HUDEP-2 (cell line): ENCODE results near the gene CAMK2B.
"Not testable (repeated sequence)": the region's sequence is repeated elsewhere in the genome, so short reads cannot be mapped to it uniquely, and the experiment has no call there.

Experiments
- DNase-seq, 76 experiments: peaks; one replicate each; lab custom pipeline; 2025; ENCODE audit not compliant: unreplicated experiment in 76 of 76; lab: John Stamatoyannopoulos, UW

CAMK2B gene

DNA sequence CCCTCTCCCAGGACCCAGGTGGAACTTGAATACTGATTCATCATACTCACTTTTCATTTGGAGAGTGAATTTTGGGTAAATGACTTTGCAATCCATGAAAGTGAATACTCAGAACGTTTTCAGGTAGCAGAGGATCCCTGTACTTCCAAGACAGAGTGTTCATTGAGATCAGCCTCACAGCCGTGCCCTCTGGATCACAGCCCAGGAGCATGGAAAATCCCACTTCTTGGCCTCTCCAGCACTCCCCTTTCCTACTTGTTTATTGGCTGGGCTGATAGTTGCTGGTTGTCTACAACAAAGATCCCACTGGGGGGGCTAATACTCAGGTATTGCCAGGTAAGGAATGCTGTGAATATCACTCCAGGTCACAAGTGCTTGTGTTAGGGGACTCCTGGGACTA is 142.0 kb downstream of the CAMK2B start:
- no peak for DNase-seq

DNA sequence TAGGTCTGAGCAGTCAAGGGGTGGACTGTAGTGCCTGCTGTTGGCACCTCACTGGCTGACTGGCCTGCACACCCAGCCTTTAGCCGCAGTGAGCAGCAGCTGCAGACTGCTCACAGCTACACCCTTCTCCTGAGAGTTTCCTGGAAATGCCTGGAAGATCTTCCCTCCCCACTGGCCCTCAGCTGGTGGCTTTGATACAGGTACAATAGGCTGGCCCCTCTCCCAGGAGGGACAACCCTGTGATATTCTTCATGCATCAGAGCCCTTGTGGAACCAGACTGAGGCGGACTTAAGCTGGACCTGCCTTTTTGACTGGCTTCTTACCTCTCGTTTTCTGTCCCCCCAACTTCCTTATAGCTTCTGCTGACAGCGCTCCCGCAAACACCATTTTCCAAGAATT is 142.6 kb downstream of the CAMK2B start:
- DNase-seq = no peak

DNA sequence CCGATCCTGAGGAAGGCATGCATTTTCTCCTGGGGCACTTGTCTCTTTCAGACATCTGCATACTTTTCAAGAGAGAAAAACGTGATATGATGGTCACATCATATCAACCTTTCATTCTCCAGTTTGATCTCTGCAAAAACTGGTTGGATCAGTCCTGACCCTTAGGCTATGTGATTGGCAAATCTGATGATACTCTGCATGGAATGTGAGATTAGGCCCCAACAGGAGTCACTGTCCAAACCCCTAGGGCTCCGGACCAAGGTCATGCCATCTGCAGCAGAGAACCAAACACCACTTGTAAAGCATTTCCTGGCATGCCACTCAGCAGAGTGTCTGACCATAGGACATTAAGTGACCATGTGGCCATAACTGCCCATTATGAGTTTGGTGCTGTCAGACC is 144.8 kb downstream of the CAMK2B start:
- DNase-seq = no peak

DNA sequence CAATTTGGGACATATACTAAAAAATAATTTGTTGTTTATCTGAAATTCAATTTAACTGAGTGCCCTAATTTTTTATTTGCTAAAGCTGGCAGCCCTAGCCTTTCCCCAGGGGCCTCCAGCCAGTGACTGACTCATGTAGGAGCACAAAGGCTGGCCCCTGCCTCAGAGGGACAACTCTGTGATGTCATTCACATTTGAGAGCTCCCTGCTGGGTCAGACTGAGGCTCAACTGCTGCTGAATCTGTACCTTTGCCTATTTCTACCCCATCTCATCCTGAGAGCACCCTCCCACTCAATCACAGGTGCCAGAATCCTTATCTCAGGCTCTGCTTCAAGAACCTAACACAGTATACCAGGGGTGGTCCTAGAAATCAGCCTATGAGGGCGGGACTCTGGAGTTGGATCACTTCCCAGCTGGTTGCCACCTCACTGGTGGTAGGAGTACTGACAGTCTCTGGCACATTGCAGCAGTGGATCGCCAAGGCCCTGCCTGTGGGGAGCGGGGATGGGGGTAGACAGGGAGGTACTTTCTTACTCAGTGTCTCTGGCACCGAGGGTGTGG is 147.7 kb downstream of the CAMK2B start:
- DNase-seq = peak in 4 of 76 experiments; percentile 2 to 16 (median 6)

DNA sequence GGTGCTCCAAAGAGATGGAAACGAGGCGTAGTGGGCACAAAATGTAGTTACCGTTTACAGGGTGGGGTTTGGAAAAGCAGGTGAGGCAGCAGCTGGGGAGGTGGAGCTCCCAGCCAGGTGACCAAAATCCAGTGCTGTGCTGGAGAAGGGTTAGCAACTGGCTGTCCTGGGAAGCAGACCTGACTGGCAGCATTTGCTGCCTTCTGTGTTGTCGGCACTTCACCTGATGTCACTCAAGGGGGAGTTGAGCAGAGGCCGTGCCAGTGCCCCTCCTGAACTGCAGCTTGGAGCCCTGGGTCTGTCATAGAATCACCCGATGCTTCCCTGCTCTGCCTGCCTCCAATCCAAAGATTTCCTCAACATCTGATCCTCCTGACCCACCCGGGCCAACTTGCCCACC is 148.9 kb downstream of the CAMK2B start:
- DNase-seq = no peak

DNA sequence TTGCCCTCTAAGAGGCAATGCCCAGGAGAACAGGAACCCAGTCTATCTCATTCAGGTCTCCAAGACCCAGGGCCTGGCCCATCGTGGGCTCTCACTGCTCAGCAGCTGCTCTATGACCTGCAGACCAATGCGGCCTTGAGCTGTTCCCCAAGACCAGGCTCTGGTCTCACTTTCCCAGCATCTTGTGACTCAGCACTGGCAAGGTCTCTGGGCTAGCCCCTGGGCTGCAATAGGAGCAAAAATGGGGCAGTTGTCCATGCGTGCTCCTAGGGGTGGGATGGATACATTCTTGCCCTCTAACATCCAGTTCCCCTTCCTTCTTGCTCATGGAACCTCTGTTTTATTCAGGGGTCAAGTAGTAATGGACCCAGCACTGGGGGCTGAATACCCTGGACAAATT is 149.7 kb downstream of the CAMK2B start:
- DNase-seq = no peak

DNA sequence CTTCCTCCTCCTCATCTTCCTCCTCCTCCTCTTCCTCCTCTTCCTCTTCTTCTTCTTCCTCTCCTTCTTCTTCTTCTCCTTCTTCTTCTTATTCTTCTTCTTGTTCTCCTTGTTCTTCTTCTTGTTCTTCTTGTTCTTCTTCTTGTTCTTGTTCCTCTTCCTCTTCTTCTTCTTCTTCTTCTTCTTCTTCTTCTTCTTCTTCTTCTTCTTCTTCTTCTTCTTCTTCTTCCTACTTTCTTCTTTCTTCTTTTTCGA is 150.8 kb downstream of the CAMK2B start:
- not testable (repeated sequence) for DNase-seq

DNA sequence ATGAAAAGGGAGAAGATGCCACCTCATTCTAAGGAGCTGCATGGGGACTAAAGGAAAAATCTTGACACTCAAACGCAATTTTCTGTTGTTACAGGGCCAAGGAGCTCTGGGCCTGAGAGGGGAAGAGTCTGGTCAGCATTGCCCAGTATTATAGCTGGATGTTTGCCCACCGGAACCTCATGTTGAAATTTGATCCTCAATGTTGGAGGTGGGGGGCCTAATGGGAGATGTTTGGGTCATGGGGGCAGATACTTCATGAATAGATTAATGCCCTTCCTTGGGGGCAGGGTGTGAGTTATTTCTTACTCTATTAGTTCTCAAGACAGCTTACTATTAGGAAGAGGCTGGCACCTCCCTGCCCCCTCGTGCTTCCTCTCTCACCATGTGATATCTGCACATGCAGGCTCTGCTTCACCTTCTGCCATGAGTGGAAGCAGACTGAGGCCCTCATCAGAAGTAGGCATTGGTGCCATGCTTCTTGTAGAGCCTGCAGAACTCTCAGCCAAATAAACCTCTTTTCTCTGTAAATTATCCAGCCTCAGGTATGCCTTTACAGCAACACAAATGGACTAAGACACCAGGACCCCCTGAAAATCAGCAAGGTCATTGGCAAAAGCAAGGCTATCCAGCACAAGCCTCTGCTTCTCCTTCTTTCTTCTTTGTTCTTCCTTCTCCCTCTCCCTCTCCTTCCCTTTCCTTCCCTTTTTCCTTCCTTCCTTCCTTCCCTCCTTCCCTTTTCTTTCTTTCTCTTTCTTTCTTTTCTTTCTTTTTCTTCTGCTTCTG is 151.3 kb downstream of the CAMK2B start:
- no peak for DNase-seq

DNA sequence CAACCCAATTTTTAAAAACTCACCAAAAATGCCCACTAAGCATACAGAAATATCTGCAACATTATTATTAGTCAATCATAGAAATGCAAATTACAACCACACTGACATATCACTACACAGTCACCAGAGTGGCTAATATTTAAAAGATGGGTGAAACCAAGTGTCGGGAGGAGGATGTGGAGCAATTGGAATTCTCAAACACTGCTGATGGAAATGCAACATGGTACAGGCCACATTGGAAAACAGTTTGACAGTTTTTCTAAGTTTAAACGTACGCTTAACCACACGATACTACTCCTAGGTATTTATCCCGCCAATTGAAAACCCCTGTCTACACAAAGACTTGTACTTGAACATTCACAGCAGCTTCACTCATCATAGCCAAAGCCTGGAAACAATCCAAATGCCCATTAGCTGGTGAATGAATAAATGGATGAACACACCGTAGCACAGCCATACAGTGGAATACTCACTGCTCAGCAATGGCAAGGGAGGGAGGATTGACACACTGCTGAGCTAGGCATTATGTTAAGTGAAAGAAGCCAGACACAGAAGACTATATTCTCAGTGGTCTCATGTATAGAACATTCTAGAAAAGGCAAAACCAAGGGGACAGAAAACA is 152.5 kb downstream of the CAMK2B start:
- no peak for DNase-seq

DNA sequence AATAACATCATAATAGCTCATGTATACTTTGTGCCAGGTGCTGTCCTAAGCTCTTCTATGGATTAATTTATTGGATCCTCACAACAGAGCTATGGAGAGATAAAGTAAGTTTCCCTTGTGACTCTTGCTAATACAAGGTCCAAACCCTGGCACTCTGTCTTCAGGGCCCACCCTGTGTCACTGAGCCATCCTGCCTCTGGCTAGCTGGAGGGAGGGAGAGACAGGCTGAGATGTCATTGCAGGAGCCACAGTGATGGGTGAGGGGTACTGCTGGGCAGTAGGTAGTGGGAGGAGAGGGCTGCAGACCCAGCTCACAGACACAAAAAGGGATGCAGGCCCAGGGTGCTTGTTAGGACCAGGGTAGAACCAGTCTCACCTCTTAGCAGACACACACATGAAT is 153.0 kb downstream of the CAMK2B start:
- no peak for DNase-seq

DNA sequence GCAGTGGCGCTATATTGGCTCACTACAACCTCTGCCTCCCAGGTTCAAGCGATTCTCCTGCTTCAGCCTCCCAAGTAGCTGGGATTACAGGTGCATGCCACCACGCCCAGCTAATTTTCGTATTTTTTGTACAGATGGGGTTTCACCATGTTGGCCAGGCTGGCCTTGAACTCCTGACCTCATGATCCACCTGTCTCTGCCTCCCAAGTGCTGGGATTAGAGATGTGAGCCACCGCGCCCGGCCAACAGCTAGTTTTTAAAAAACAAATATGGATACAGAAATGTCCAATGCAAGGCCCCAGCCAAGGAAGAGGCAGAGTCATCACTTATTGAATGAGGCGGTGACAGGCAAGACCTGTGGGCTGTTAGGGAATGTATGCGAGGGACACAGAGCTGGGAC is 153.5 kb downstream of the CAMK2B start:
- DNase-seq = not testable (repeated sequence)

DNA sequence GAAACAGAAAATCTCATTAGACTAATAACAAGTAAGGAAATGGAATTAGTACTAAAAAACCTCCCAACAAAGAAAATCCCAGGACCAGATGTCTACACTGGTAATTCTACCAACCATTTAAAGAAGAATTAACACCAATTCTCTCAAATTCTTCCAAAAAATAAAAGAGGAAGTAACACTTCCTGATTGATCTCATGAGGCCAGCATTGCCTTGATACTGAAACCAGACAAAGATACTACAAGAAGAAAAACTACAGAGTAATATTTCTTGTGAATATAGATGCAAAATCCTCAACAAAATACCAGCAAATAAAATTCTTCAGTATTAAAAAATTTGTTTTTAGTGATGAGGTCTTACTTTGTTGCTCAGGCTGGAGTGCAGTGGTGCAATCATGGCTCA is 157.5 kb downstream of the CAMK2B start:
- DNase-seq = no peak
